Measurements from ENCODE around the gene ESRRB.

The ESRRB gene

GRCh38 chr14:76412501-76412900 lies 36.6 kb downstream of the ESRRB start:
- no peak for DNase-seq

GRCh38 chr14:76413106-76413961 lies 37.4 kb downstream of the ESRRB start:
- DNase-seq: no peak

GRCh38 chr14:76413962-76414600 lies 38.1 kb downstream of the ESRRB start:
- DNase-seq: no peak

- no peak for DNase-seq
Measured at GRCh38 chr14:76419399-76419798, 43.5 kb downstream of the ESRRB start.

- DNase-seq: no peak
Measured at GRCh38 chr14:76420827-76421226, 44.9 kb downstream of the ESRRB start.

- DNase-seq: no peak
Measured at GRCh38 chr14:76421662-76422061, 45.7 kb downstream of the ESRRB start.

GRCh38 chr14:76422662-76423061 lies 46.7 kb downstream of the ESRRB start:
- no peak for DNase-seq

GRCh38 chr14:76423534-76423933 lies 47.6 kb downstream of the ESRRB start:
- no peak for DNase-seq

GRCh38 chr14:76424359-76424758 lies 48.4 kb downstream of the ESRRB start:
- no peak for DNase-seq

GRCh38 chr14:76426161-76426696 lies 50.3 kb downstream of the ESRRB start:
- DNase-seq: no peak

GRCh38 chr14:76428611-76429010 lies 52.7 kb downstream of the ESRRB start:
- no peak for DNase-seq

GRCh38 chr14:76430017-76430416 lies 54.1 kb downstream of the ESRRB start:
- DNase-seq: no peak

- DNase-seq: no peak
Measured at GRCh38 chr14:76430475-76430980, 54.6 kb downstream of the ESRRB start.

- DNase-seq: no peak
Measured at GRCh38 chr14:76431538-76431937, 55.6 kb downstream of the ESRRB start.

GRCh38 chr14:76432827-76433752 lies 57.2 kb downstream of the ESRRB start:
- DNase-seq: no peak

- DNase-seq: no peak
Measured at GRCh38 chr14:76434220-76434619, 58.3 kb downstream of the ESRRB start.

GRCh38 chr14:76439237-76439775 lies 63.4 kb downstream of the ESRRB start:
- no peak for DNase-seq

- no peak for DNase-seq
Measured at GRCh38 chr14:76446486-76446885, 70.5 kb downstream of the ESRRB start.

- DNase-seq: no peak
Measured at GRCh38 chr14:76446921-76447320, 71.0 kb downstream of the ESRRB start.

GRCh38 chr14:76450476-76450875 lies 74.5 kb downstream of the ESRRB start:
- no peak for DNase-seq

- DNase-seq: no peak
Measured at GRCh38 chr14:76456200-76456599, 80.3 kb downstream of the ESRRB start.

GRCh38 chr14:76456891-76457586 lies 81.1 kb downstream of the ESRRB start:
- no peak for DNase-seq

Data from DMS 273 treated with DMSO at 0.1 percent for 48 hours (cell line).